ENCODE measurements around the gene PLXND1.

DNA sequence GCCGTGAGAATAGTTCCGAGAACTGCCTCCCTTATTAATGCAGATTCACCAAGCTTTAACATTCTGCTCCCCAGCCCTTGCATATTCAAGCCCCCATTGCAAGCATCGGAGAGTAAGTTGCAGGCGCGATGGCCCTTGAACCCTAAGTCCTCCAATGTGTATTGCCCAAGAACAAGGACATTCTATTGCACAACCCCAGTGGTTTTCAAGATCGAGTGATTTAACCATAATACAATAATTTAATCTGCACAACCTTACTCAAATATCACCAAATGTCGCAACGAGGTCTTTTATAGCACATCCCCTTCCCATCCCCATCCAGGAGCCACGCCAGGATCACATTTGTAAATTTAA is 21.7 kb upstream of the PLXND1 start:
- no peak for TF ChIP-seq EP300 (IDR thresholded peaks at IDR 0.05)
- TF ChIP-seq, protein P1, sequence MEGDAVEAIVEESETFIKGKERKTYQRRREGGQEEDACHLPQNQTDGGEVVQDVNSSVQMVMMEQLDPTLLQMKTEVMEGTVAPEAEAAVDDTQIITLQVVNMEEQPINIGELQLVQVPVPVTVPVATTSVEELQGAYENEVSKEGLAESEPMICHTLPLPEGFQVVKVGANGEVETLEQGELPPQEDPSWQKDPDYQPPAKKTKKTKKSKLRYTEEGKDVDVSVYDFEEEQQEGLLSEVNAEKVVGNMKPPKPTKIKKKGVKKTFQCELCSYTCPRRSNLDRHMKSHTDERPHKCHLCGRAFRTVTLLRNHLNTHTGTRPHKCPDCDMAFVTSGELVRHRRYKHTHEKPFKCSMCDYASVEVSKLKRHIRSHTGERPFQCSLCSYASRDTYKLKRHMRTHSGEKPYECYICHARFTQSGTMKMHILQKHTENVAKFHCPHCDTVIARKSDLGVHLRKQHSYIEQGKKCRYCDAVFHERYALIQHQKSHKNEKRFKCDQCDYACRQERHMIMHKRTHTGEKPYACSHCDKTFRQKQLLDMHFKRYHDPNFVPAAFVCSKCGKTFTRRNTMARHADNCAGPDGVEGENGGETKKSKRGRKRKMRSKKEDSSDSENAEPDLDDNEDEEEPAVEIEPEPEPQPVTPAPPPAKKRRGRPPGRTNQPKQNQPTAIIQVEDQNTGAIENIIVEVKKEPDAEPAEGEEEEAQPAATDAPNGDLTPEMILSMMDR (IDR thresholded peaks at IDR 0.05) = no peak
